Activated gamma-delta T cell treated with Interleukin-2 at 50 U/mL for 16 hours (primary cell): ENCODE measurements around the gene DPYSL5.
"Not testable (repeated sequence)": the region's sequence is repeated elsewhere in the genome, so short reads cannot be mapped to it uniquely, and the experiment has no call there.

Source experiments
- DNase-seq: peaks from one replicate; pipeline ENCODE4 v3.0.0-alpha.2; 2020

DPYSL5 gene

GRCh38 chr2:26875808-26876207, 27.9 kb downstream of the DPYSL5 start:
- DNase-seq: no peak

- no peak for DNase-seq
Observed at GRCh38 chr2:26876260-26876659, 28.3 kb downstream of the DPYSL5 start.

GRCh38 chr2:26877276-26877675, 29.3 kb downstream of the DPYSL5 start:
- no peak for DNase-seq

GRCh38 chr2:26880161-26880560, 32.2 kb downstream of the DPYSL5 start:
- DNase-seq: no peak

DNA sequence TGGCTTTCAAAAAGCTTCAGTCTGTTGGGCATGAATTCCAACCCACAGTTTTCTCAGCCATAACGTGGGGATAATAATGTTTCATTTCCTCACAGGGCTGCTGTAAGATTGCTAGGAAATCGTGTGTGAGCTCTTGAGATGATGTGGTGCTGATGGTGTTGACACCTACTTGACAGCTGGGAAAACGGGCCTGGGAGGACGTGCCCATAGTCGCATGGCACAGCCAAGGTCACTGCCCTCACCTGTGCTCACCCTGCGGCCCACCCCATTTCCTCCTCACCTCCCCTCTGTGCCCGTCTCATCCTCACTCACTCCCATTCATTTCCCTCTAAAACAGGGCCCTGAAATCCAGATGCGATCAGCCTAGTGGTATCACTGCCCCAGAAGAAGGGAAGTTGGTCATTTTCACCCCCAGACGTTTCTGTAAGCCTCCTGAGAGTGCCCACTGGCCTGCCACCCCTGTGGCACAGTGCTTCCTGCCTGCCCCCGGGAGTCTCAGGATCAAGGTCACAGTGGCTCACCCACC, 33.0 kb downstream of the DPYSL5 start:
- DNase-seq: no peak

GRCh38 chr2:26882220-26882619, 34.3 kb downstream of the DPYSL5 start:
- DNase-seq: not testable (repeated sequence)

DNA sequence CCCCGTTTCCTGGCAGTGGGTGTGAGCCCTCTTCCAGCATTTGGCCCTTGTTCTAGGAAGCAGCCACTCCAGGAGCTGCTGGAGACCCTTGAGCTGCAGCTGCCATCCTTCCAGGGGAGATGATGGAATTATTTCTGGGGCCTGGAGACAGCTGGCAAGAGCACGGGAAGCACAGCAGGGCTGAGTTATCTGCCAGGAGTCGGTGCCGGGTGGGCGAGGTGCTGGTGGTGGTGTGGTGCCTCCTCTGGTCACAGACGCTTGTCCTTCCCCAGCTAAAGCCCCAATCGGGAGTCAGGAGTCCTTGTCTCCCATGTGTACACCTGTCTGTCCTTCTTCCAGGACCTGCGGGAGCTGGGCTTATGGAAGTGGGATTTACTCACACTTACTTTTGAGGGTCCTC, 36.0 kb downstream of the DPYSL5 start:
- DNase-seq: no peak

DNA sequence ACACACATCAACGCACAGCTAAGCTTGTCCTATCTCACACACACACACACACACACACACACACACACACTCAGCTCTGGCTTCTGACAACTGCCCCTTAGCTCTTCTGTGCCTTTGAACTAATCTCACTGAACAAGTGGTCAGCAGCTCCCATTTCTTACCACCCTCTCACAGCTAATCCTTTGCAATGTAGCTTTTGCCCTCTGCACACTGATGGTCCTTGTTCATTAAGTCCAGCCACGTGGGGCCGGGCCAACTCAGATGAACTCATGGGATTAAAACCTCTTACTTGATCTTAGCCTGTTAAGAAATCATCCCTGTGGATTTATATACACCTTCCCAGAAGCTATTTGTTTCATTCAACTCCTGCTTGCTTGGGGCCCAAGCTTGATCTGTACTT, 36.6 kb downstream of the DPYSL5 start:
- DNase-seq: no peak

DNA sequence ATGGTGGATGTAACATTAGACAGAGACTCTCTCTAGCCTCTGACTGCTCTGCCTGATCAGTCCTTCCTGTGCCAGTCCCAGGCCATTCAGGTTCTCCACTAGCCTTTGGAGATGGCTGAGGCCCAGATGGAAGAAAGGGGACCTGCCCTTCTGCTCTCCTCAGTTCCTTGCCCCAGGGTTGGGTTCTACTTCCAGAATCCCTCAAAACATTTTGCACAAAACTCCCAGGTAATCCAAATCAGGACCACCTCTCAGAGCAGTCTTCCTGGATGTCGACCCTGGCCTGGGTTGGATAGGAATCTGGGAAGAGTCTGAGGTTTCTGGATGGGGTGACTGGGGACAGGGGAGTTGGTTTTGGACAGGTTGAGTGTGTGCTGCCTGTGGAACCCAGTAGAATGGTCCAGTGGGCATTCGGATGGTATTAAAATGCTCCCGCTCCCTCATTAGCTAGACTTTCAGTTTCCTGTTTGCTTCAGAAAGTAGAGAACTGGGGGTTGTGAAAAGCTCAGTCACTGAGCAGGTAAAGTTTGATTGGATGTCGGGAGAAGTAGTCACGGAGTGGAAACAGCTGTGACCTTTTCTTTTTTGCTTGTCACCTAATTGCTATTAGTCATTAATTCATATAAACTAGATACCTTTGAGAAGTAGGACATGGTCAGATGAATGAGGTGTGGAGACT, 37.9 kb downstream of the DPYSL5 start:
- no peak for DNase-seq

GRCh38 chr2:26886736-26887135, 38.8 kb downstream of the DPYSL5 start:
- no peak for DNase-seq

- no peak for DNase-seq
Observed at GRCh38 chr2:26887151-26887550, 39.2 kb downstream of the DPYSL5 start.

GRCh38 chr2:26889796-26890195, 41.9 kb downstream of the DPYSL5 start:
- DNase-seq: no peak

DNA sequence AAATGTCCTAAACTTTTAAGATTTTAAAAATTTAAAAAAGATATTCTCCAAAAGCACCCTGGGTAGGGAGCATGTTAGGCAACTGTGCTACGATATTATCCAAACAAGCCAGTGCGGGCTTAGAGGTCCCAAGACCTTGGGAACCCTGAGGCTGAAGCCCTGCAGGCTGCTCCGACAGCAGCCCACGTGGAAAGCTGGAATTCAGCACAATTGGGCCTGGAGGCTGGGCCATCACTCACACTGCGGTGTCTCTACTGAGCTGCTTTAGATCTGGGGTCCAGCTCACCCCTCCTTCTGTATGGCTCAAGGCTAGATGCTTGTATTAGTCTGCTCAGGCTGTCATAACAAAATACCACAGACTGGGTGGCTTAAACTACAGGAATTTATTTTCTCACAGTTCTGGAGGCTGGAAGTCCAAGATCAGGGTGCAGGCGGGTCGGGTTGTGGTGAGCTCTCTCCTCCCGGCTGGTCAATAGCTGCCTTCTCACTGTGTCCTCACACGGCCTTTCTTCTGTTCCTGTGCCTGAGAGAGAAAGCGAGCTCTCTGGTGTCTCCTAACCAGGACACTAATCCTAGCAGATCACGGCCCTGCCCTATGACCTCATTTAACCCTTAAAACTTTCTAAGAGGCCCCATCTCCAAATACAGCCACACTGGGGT, 42.5 kb downstream of the DPYSL5 start:
- DNase-seq: no peak

GRCh38 chr2:26892133-26892532, 44.2 kb downstream of the DPYSL5 start:
- DNase-seq: no peak

GRCh38 chr2:26892922-26893524, 45.1 kb downstream of the DPYSL5 start:
- DNase-seq: no peak

DNA sequence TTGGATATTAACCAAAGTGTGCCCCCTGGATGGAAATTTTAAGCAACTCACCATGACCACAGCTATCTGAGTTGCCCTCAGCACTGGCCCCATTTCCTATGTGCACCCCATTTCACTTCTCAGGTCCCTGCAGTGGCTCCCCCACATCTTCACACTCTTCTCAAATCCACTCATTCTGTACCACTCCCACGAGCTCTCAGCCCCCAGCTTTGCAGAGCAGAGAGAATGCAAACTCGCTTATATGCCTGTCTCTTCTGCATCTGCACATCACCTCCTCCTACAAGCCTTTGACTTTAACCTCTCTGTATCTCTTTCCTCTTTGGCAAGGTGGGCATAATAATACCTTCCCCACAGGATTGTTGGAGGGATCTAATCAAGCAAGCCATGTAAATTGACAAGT, 46.2 kb downstream of the DPYSL5 start:
- DNase-seq: no peak

GRCh38 chr2:26897807-26898479, 50.0 kb downstream of the DPYSL5 start:
- no peak for DNase-seq

- DNase-seq: no peak
Observed at GRCh38 chr2:26898480-26899078, 50.6 kb downstream of the DPYSL5 start.

DNA sequence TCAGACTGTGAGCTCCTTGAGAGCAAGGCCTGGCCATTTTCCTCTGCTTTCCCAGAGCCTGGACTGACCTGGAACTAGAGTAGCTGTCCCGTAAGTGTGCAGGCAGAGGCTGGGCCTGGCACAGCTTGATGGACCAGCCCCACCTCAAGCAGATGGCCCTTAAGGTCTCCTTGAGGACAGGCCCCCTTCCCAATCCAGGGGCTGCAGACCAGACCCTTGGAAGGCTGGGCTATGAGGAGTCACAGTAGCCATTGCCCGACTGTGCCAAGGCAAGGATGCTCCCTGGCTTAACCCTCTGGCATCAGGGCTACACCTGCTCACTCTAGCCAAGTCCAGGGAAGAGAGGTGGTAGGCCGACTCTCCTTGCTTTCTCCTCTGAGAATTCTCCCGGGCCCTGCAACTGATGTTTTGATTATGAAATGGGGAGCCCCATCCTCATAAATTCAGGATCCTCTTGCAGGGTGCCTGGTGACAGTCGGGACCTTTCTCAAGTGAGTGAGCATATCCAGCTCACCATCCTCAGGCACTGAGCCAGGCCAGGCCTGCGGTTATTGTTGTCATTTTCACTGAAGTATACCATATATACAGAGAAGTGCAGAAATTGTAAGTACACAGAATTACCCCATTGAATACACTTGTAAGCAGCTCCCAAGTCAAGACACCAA, 51.7 kb downstream of the DPYSL5 start:
- no peak for DNase-seq

- DNase-seq: no peak
Observed at GRCh38 chr2:26900831-26901321, 52.9 kb downstream of the DPYSL5 start.

GRCh38 chr2:26901326-26902183, 53.6 kb downstream of the DPYSL5 start:
- no peak for DNase-seq
